NCI-H510A (cell line): ENCODE data around the gene ZNF396.

Experiments used
- DNase-seq: peaks from one replicate; lab custom pipeline; 2025; lab: John Stamatoyannopoulos, UW

The ZNF396 gene

DNA sequence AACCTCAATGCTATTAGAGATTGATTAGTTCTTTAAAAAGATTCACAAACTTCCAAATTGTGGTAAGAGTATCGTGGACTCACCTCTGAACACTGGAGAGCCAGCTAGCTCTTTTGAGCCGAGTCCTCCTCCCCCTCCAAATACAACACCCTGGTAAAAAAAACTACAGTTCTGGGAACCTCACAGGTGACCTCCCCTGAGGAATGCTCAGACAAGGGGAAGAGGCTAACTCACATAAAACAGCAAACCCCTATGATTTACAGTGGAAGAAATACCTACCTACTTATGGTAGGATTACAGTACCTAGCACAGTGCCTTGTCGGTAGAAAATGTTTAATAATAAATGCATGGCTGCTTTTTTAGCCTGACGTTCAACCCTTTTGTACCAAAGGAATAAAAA is 41.3 kb downstream of the ZNF396 start:
- DNase-seq, result no peak

DNA sequence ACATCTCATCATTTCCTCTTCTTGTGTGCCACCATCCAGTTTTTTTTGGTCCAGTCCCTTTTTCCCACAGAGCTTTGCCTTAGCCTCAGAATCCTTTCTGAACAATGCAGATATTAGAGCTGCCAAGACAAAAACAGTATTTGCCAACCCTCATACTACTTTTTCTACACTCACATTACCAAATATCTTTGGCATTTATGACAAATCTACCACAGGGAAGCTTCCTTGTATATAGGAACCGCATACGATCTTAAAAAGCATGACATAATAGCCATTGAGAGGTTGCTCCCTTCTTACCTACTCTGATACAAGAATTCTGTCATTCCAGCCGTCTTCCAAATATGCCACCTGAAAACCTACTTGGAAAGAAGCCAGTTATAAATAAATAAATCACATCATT is 42.3 kb downstream of the ZNF396 start:
- DNase-seq, result no peak

DNA sequence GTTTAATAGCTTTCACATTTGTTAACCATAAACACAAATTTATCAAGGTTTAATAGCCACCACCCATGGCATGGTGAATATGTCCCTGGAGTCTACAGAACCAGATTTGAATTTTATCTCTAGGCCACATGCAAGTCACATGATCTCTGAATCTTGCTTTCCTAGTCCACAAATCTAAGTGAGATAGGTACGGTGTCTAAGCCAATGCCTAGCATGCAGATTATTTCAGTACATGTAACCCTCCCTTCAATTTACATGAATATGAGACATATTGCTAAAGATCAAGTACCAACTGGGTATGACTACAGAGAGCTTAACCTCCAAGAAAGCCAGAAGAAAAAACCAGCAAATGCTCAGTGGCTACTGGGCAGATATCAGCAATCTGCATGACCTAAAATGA is 42.9 kb downstream of the ZNF396 start:
- DNase-seq, result no peak

GRCh38 chr18:35331367-35332087 is 45.6 kb downstream of the ZNF396 start:
- no peak for DNase-seq

DNA sequence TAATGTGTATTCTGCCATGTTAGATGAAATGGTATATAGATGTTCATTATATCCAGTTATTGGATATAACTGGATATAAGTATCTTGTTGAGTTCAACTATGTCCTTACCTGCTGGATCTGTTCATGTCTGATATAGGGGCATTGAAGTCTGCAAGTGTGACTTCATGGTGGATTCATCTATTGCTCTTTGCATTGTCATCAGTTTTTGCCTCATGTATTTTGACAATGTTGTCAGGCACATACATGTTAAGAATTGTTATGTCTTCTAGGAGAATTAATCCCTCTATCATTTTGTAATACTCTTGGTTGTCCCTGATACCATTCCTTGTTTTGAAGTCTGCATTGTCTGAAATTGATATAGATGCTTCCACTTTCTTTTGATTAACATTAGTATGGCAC is 48.3 kb downstream of the ZNF396 start:
- DNase-seq, result no peak

GRCh38 chr18:35326695-35327387 is 50.3 kb downstream of the ZNF396 start:
- DNase-seq, result no peak

- DNase-seq, result no peak
Measured at GRCh38 chr18:35324926-35325655, 52.0 kb downstream of the ZNF396 start.

DNA sequence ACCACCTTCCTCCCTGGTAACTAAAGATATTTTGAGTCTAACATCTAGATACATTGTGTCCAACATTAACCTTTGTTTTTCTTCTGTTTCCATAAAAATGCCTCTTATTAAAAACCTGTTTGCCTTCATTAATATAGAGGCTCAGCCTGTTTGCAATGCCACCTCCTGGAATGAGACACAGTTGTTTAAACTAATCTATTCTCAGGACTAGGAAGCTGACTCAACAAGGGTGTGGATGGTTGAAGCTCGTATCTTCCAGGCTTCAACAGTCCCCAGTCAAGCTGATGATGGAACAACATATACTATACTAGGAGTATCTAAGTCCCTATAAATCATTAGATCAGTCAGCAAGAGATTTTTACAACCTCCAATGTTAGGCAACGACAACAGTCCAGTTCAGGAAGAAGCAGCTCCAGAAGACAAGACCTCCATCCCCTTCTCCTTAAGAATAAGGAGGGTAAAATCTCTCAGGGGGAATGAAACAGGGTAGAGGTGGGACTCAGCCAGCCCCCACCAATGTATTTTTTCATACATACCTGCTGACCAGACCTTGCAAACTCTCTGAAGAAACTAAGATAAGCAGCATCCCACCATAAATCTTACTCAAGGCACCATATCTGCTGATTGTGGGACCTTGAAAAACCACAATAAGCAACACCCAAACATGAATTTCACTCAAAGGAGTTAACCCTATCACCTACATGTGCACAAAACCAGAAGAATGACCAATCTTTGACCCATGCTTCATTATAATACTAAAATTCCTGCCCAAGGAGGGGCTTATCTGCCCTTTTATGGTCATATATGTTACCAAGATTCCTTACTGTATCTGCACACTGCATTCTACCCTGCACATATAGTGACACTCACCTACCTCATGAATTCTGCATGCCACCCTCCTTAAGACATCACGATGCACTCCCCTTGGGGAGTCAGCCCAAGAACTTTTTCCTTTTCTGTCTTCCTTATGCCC is 54.4 kb downstream of the ZNF396 start:
- DNase-seq, result no peak
